Forelimb muscle (tissue), 1 donor: ENCODE data around the gene PPP2R2C. TPM values are rescaled to one million over a fixed set of nuclear protein-coding genes. Genes with fewer than 3 reads are reported as not detected.

Source experiments
- DNase-seq: peaks from one replicate; pipeline ENCODE4 v3.0.0-alpha.2; 2013; ENCODE audit warnings: low read depth
- polyA plus RNA-seq: library from polyadenylated mRNA; unstranded; fragments of 120-200 nt; gene quantifications from one replicate; pipeline ENCODE4 v1.2.1, GENCODE V29; 2013; ENCODE audit not compliant: insufficient read length

PPP2R2C gene
- polyA plus RNA-seq, 1 donor = 0.13 TPM

DNA sequence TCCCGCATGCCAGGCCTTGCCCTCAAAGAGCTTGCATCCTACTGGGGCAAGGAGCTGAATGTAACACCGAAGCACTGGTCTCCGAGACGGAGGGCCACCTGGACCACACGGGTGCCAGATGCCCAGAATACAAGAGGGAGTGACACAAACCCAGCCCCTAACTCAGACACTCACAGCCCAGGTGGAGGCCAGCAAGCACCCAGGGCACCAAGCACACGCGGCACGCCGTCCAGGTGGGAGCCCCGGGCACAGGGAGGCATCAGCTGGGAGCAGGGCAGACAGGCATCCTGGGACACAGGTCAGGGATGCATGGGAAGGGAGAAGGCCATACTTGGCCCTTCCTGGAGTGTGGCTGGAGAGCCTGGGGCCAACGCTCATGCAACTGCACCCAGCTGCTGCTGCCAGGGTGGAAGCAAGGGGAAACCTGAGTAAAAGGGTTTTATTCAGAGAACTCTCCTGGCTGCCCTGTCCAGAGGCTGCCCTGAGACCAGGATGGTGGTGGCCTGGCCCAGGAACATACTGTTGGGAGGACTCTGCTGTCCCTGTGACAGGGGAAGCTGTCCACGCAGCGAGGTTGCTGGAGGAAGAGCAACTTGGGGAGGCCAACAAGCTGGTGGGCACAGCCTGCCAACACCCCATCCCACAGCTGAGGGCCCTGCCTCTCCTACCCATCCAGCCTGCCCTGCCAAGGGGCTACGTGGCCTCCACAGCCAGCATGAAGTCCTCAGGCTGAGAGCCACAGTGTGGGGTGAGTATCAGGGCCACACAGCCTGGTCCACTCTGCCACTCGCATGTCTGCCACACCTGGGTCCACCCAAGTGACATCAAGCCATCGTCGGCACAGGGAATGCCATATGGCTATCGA is 22.2 kb upstream of the PPP2R2C start:
- DNase-seq = no peak

DNA sequence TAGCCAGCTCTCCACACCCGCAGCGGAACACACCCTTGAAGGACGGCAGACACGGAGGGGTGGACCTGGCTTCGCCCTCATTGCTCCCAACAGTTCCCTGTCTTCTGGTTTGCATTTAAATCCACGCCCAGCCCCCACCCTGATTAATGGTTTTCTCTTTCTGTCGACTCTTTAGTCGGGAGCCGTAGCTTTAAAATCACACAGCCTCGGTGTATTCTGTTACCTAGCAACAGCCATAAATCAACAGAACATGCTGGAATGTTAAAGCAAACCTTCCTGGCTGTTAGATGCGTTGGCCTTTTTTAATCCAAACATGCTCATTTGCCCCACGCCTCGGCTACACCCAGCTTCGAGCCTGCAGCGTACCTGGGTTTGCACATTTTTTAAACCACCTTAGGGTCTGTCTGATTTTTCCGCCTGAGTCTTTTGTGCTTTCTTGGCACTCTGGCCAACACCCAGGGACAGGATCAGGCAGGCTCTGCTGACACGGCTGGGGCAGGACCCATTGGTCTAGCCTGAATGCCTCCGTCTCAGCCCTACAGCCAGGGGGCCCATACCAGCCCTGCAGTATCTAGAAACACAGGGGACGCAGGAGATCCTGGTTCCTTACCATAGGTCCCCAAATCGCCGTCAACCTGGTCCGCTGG is 21.4 kb upstream of the PPP2R2C start:
- DNase-seq = no peak

DNA sequence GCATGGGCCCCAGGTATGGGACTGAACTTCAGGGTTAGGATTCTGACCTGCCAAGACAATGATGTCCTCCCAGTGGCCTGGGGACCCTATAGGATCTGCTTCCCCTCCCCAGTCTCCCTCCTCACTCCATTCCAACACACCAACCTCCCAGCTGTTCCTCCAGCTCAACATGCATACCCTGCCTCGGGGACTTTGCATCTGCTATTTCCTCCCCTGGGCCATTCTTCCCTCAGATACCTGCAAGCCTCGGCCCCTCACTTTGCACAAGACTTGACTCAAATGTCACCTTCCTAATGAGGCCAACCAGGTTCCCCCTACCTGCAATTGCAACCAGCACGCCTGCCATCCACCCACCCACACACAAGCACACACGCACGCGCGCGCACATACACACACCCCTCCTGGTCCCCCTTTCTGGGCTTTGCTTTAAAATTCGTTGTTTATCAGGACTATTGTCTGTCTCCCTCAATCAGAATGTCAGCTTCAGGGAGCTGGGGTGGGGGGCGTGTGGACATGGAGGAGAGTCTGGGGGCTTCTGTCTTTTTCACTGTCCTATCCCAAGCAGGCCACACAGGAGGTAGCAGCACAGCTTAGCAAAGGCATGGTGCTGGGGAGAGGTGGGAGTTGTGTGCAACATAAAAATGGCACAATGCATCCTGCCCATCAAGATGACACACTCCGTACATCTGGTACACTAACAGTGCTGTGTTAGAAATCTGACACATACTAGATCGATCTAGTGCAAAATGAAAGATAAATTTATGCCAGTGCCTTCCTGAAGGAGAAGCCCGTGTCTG is 20.6 kb upstream of the PPP2R2C start:
- DNase-seq = no peak

DNA sequence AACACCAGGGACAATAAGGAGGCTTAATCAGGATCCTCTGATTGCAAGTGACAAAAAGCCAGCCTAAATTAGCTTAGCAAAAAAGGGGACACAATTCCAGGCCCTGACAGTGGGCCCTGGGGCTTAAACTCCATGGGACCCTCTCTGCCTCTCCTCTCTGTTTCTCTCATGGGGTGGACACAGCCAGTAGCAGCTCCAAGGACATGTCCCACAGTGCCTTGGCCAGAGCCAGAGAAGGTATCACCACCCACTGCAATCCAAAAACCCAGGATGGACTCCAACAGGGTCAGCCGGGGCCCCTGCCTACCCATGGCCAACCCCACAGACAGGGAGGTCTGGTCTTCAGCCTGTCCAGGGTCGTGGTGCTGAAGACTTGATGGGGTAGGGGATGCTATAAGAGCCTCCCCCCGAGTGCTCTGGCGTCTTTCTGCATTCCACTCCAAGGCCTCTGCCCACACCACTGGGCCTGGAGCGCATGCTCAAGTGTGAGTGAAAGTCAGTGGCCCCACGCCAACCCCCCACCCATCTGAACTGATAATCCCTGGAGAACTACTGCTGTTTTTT is 19.7 kb upstream of the PPP2R2C start:
- DNase-seq = no peak

DNA sequence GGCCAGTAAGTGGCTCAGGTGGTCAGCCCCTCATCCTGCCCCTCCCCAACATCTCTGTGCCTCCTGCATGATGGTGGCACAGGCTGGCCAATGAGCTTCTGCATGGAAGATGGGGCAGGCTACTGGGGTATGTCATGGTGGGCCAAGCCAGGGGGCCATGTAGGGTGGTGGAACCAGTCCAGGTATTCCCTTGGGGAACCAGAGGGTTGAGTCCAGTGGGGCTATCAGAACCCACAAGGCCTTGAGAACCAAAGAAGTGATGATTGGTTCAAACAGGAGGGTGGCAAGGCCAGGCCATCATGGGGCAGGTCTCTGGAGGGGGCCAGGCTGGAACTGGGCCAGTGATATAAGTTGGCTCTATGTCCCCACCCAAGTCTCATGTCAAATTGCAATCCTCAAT is 18.8 kb upstream of the PPP2R2C start:
- DNase-seq = no peak

DNA sequence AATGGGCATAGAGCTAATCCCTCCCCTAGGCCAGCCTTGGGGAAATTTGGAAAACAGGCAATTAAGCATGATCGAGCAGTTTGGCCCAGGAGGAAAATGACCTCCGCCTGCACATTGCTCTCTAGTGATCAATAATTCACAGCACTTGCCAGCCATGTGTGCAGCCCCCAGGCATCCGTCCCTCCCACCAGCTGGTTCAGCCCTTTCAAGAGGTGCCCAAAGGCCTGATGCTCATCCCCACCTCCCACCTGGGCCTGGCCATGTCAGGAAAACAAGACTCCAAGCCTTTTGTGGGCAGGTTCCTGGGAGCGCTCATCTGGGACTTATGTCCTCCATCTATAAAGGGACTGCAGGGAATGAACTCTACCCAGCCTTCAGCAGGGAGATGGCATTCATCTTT is 17.5 kb upstream of the PPP2R2C start:
- DNase-seq = no peak

DNA sequence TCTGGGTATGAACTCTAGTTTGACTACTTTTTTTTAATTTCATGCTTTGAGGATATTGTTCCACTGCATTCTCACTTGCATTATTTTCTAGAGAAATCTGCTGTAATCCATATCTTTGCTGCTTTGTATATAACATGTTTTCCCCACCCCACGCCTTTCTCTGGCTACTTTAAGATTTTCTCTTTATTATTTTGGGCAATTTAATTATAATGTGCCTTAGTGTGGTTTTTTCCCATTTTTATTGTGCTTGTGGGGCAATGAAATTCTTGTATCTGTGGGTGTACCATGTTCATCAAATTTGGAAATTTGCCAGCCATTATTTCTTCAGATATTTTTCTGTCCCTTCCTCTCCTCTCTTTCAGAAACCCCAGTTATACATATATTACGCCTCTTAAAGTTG is 15.1 kb upstream of the PPP2R2C start:
- no peak for DNase-seq

DNA sequence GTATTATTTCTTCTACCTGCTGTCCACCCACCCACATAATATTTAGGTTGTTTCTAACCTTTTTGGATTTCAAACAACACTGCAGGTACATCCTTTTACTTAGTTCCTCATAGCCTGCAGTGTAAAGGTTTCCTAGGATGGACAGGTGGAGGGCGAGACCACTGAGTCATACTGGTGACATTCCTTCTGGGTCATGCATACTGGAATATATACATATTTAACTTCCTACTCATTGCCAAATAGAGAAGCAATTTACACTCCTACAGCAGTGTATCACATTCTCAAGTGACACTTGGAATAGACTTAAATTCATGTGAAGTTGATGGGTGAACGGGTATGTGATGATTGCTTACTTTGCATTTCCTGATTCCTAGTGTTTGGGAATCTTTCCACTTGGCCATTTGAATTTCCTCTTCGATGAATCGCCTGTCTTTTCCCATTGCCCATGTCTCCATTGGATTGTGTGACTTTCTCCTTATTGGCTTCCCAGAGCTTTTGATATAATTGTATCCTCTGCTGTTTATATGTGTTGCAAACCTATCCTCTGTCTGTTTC is 8.2 kb upstream of the PPP2R2C start:
- no peak for DNase-seq

DNA sequence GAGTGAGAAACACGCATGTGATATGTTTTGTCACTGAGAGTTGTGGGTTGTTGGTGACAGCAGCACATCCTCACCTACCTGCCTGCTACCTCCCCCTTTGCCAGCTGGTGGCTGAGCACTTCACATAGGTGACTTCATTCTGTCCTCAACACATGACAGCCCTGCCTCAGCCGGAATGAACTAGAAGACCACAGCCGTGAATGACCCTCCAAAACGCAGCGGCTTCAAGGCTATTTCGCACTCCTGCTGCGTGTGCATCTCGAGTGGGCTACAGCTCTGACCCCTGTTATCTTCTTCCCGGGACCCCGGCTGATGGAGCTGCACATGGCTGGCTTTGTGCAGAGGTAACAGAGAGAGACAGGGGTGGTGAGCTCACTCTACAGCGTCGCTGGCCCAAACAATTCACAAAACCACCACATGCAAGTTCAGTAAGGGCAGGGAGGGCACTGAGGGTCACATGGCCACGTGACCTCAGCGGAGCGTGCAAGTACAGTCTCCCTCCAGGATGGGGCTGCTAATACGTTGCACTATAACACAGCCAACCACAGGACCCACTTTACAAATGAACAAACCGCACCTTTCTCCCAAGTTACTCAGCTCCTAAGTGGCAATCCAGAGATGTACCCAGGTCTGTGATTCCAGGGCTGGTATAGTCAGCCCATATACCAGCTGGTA is 6.3 kb upstream of the PPP2R2C start:
- DNase-seq = no peak

DNA sequence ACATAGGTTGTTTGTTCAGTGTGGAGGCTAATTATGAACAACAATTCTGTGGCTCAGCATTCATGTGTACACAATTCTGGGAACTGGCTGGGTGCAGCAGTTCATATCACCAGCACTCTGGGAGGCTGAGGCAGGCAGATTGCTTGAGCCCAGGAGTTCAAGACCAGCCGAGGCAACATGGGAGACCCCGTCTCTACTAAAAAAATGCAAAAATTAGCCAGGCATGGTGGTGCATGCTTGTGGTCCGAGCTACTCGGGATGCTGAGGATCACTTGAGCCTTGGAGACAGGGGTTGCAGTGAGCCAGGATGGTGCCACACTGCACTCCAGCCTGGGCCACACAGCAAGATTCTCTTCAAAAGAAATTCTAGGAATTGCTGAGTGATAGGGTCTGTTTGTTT is 4.5 kb upstream of the PPP2R2C start:
- DNase-seq = no peak

DNA sequence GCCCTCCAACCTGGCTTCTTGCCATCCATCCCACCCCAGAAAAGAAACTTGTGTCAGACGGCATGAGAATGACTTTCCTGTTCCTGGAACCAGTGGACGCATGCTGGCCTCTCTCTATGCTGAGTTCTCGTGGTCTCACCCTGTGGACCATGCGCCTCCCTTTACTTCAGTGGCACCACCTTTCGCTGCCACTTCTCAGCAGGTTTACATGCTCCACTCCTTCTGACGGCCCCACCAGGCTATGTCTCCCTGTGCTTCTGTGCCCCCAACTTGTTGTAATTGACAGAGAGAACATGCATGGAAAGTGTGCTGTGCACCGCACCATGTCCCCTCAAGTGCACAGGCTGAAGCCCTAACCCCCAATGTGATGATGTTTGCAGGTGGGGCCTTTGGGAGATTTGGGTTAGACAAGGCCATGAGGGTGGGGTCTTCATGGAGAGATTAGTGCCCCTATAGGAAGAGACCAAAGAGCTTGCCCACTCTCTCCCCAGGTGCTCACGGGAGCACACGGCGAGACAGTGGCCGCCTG is 3.1 kb upstream of the PPP2R2C start:
- DNase-seq = no peak

DNA sequence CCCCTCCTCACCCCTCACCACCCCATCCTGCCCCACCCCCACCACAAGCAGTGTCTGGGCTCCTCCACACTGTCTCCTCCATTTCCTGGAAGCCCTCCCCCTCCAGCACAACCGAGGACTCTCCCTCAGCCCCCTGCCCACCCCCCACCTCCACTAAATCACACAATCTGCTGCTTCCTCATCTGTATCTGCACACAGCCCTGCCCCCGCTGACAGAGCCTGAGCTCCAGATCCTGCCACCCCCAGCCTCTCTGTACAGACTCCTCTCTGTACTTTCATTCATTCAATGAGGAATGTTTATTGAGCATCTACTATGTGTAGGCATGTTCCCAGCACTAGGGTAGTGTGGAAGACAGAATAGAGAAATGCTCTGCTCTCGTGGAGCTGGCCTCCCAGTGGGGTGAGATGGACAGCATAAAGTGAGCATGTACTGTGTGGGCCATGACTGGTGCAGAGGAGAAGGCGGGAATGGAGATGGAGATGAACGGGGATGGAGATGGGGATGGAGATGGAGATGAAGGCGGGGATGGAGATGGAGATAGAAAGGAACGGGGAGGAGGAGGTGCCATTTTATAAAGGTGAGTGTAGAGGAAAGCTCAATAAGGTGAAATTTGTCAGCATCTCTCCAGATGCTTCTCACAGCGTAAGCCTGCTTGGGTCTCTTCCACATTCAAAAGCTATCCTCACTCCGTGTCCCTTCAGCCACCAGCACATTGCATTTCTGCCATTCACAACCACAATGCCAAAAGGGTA is 2.5 kb upstream of the PPP2R2C start:
- no peak for DNase-seq

DNA sequence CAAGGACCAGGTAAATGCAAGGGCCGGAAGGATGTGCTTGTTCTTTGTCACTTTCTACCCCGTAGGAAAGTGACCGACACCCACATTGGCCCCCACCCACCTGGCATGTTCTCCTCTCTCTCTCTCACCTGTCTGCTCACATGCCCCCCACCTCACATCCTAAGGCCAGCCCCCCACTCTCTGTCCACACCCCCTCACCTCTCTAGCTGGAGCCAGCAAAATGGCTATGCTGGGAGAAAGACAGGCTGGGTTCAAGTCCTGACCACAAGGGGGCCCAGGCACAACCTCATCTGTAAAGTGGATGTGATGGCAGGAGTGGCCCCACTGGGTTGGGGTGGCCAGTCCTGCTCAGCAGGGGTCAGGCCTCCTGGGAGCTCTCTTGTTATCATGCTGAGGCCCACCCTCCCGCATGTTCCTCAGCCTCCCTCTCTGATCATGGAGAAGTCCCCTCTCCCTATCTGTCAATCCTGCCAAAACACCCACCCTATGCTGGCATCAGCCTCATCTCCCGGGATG is 1.7 kb upstream of the PPP2R2C start:
- no peak for DNase-seq

DNA sequence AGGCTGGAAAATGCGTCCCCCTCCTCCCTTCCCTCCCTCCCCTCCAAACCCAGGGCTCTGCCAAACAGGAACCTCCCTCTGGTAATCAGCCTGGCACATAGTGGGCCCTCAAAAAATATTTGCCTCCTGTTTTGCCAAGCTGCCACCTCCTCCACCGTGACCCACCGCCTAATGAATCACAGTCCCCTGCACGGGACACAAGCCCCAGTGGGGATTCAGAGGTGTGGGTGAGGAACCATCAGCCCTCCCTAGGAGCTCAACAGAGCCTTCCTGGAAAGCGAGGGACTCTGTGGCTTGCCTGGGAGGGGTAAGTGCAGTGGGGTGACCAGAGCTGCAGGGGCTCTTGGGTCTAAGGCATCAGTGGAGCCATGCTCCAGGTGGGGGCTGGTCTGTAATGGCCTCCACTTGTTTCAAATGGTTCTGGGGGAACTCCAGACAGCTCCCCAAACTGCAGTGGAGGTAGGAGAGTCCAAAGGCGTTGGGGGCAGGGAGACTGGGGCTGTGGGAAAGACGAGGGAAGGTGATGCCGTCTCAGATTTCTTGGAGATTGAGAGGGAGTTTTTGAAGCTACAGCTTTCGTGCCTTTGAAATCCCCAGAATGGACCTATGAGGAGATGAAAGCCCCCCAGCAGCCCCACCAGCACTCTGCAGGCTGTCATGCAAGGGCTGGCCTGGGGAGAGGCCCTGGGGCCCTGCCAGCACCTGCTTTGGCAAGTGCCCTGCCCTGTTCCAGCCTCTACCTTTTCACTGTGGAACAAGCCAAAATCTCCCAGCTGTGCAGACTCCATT is 1.0 kb upstream of the PPP2R2C start:
- no peak for DNase-seq

DNA sequence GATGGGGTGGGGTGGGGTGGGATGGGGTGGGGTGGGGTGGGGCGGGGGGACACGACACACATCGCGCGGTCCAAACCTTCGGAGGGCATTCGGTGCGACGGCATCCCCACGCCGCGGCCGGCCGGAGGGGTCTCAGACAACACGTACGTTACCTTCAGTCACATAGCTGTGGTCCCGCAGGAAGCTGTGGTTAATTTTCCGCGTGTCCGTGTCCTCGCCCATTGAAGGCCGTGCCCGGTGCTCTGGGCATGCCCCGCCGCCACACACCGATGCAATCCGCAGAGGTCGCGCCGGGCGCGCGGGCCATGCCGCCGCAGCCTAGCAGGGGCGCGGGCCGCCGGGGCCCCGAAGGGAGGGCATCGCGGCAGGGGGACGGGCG is 417 bp downstream of the PPP2R2C start:
- DNase-seq = no peak

DNA sequence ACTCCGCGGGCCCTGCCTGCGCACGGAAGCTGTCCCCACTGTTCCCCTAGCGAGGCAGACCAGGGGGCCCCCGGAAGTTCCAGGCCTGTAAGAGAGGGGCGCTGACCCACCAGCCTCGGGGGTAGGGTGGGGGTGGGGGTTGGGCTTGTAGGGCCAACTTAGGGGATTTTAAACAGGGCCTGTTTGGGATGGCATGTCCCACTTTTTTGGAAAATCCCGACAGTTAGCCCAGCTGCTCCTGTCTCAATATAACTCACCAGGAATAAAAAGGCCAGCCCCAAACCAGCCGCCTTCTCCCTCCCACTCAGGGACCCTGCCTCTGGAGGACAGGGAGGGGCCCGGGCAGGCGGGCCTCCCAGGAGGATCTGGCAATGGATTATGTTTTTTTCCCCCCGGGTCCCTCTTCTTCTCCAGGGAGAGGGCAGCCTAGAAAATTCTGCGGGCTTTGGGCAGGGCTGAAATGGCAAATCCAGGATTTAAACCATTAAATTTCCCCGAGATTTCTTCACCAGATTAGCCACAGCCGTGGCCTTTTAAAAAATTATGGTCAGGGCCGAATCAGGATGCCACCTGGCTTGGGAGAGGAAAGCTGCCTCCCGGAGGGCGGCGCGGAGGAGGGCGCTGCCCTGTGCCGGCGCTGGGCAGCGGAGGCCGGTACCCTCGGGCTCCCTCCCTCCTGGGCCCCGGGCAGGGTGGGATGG is 957 bp downstream of the PPP2R2C start:
- no peak for DNase-seq

DNA sequence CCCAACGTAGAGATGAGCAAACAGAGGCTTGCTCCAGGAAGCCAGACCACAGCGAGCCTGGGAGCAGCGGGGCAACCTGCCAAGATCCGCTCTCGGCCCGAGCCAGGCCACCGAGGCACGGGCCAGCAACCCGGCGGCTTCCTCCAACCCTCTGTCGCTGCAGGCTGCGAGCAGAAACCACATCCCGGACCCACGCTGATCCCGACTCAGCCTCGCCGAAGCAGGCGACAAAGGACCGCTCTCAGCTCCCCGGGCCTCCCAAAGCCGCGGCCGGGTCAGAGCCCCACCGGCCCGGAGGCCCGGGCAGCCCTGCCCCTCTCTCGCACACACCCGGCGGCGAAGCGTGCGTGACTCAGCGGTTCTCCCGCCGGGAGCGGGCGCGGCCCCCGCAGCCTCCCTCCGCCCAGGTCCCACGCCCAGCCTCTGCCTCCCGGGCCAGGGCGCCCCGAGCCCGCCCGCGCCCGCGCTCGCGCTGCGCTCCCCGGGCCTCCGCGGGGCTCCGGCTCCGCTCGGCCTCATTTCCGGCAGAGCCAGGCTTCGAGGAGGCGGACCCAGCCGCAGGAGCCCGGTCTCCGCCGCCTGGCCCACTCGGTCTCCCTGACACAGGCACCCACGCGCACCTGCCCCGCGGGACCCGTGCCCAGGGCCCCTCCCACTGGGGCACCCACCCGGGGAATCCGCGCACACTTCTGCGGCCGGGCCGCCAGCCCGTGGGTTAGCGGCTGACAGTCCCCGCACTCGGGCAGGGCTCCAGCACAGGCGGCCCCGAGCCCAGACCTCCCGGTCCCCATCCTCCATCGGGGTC is 1.7 kb downstream of the PPP2R2C start:
- DNase-seq = no peak
